Neural crest cell (in vitro differentiated cells): ENCODE measurements around the gene KIF17. TPM values are rescaled to one million over a fixed set of nuclear protein-coding genes. Genes with fewer than 3 reads are reported as not detected.

Experiments used
- DNase-seq: peaks from one replicate; pipeline ENCODE4 v3.0.0; 2021; ENCODE audit warnings: low read depth, mixed read lengths, low spot score
- H3K27ac Mint-ChIP-seq: one replicate; pipeline ENCODE4 v1.8.0; 2021; ENCODE audit warnings: mild to moderate bottlenecking, mixed read lengths; ENCODE audit not compliant: unreplicated experiment
- H3K27me3 Mint-ChIP-seq: 2 replicates; pipeline ENCODE4 v1.8.0; 2021; ENCODE audit warnings: low read depth, mild to moderate bottlenecking, mixed read lengths
- H3K36me3 Mint-ChIP-seq: 2 replicates; pipeline ENCODE4 v1.8.0; 2021; ENCODE audit warnings: low read depth, mild to moderate bottlenecking, mixed read lengths
- H3K4me1 Mint-ChIP-seq: 2 replicates; pipeline ENCODE4 v1.8.0; 2021; ENCODE audit warnings: mixed read lengths
- H3K4me3 Mint-ChIP-seq: one replicate; pipeline ENCODE4 v1.8.0; 2021; ENCODE audit warnings: mild to moderate bottlenecking, mixed read lengths
- H3K9me3 Mint-ChIP-seq: 2 replicates; pipeline ENCODE4 v1.8.0; 2021; ENCODE audit warnings: mixed read lengths
- total RNA-seq: library from RNA; stranded (reverse); gene quantifications from 2 replicates; pipeline ENCODE4 v1.2.1, GENCODE V29; 2021
- TF ChIP-seq, protein P1 (sequence below): fragments of 200-600 bp; sonication (generic); conservative IDR thresholded peaks from 2 replicates; pipeline ENCODE4 v1.5.0; 2021; ENCODE audit warnings: antibody characterized with exemption, mild to moderate bottlenecking

The KIF17 gene
- total RNA-seq, 1 donor from 2014 or later: 1.6 TPM

- no peak for DNase-seq
- Mint-ChIP-seq H3K4me3 (no peak overlapping the region), H3K36me3 (no peaks in the 10 kb centered on the region), H3K9me3 (no peaks in the 10 kb centered on the region), H3K27ac (no peak overlapping the region), H3K27me3 (no peaks in the 10 kb centered on the region), H3K4me1 (peaks cover 7% of the 10 kb centered on the region)
- TF ChIP-seq, protein P1, sequence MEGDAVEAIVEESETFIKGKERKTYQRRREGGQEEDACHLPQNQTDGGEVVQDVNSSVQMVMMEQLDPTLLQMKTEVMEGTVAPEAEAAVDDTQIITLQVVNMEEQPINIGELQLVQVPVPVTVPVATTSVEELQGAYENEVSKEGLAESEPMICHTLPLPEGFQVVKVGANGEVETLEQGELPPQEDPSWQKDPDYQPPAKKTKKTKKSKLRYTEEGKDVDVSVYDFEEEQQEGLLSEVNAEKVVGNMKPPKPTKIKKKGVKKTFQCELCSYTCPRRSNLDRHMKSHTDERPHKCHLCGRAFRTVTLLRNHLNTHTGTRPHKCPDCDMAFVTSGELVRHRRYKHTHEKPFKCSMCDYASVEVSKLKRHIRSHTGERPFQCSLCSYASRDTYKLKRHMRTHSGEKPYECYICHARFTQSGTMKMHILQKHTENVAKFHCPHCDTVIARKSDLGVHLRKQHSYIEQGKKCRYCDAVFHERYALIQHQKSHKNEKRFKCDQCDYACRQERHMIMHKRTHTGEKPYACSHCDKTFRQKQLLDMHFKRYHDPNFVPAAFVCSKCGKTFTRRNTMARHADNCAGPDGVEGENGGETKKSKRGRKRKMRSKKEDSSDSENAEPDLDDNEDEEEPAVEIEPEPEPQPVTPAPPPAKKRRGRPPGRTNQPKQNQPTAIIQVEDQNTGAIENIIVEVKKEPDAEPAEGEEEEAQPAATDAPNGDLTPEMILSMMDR: no peak
Observed at GRCh38 chr1:20691872-20692271, 25.9 kb downstream of the KIF17 start.

GRCh38 chr1:20689645-20690056 is 28.2 kb downstream of the KIF17 start:
- Mint-ChIP-seq H3K9me3 (no peaks in the 10 kb centered on the region), H3K4me3 (no peak overlapping the region), H3K27ac (no peak overlapping the region), H3K27me3 (no peaks in the 10 kb centered on the region), H3K4me1 (no peaks in the 10 kb centered on the region), H3K36me3 (no peaks in the 10 kb centered on the region)
- TF ChIP-seq, protein P1: no peak
- DNase-seq: no peak

- no peak for DNase-seq
- H3K27ac Mint-ChIP-seq: peak overlapping the region; percentile 67
- H3K4me1 Mint-ChIP-seq: no peaks in the 10 kb centered on the region
- no peaks in the 10 kb centered on the region for H3K9me3 Mint-ChIP-seq
- no peak overlapping the region for H3K4me3 Mint-ChIP-seq
- no peaks in the 10 kb centered on the region for H3K27me3 Mint-ChIP-seq
- H3K36me3 Mint-ChIP-seq: no peaks in the 10 kb centered on the region
- TF ChIP-seq, protein P1: no peak
Observed at GRCh38 chr1:20686883-20687725, 30.7 kb downstream of the KIF17 start.

DNA sequence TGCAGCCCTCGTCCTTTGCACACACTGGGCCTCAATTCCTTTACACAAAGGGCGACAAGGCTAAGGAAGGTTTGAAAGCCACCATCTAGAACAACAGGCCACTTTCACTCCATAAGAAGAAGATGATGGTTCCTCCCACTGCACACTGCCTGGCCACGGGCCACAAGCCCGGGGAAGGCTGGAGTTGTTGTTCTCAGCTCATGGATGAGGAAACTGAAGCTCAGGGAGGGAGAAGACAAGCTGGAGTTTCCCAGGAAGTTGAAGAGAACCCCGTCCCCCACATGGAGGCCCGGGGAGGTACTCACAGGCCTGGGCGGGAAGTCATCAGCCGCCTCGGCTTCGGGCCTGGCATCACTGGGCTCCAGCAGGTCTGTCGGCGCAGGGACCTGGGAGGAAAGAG is 32.1 kb downstream of the KIF17 start:
- DNase-seq: no peak
- Mint-ChIP-seq H3K4me1 (no peaks in the 10 kb centered on the region), H3K9me3 (no peaks in the 10 kb centered on the region), H3K4me3 (no peak overlapping the region), H3K27me3 (no peaks in the 10 kb centered on the region), H3K27ac (peak overlapping the region; percentile 71), H3K36me3 (no peaks in the 10 kb centered on the region)
- TF ChIP-seq, protein P1: no peak

DNA sequence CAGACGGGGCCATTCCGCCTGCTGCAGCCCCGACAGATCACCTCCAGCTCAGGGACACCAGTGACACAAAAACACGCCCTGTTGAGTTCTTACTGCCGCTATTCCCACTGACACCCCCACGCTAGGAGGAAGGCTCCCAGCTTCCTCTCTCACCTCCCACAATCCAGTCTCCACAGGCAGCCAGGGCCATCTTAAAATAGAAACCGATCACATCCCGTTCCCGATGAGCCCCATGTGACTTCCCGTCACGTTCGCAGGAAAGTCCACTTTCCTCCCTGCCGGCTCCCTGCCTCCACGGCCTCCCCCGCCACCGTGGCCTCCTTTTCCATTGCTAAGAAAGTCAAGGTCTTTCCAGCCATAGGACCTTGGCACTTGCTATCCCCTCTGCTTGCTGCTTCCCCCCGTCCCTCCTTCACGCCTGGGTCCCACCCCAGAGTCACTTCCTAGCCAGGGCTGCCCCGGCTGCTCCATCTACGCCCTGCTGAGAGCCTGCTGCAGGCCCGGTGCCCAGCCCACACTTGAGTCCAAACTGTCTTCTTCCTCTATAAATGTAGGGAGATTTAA is 32.6 kb downstream of the KIF17 start:
- TF ChIP-seq, protein P1: no peak
- H3K27ac Mint-ChIP-seq: peak overlapping the region; percentile 67
- H3K36me3 Mint-ChIP-seq: no peaks in the 10 kb centered on the region
- no peaks in the 10 kb centered on the region for H3K27me3 Mint-ChIP-seq
- no peak for DNase-seq
- H3K9me3 Mint-ChIP-seq: no peaks in the 10 kb centered on the region
- no peaks in the 10 kb centered on the region for H3K4me1 Mint-ChIP-seq
- H3K4me3 Mint-ChIP-seq: no peak overlapping the region
